CD4-positive, alpha-beta T cell treated with Interleukin-4 for 1 hour (primary cell): Measurements from ENCODE around the gene MAGEA3.

Source experiments
- DNase-seq, 2 donors: peaks; one replicate each; pipeline ENCODE4 v3.0.0-alpha.2; 2020 to 2022

The MAGEA3 gene

GRCh38 chrX:152738560-152738959 is 40.0 kb downstream of the MAGEA3 start:
- no peak for DNase-seq
